Measurements from ENCODE around the gene SCOC. TPM values are rescaled to one million over a fixed set of nuclear protein-coding genes. Genes with fewer than 3 reads are reported as not detected.
A peak's percentile ranks its signal among the peaks of the same experiment; 100 is the strongest.

Gene SCOC
- total RNA-seq, result 9.3 TPM

DNA sequence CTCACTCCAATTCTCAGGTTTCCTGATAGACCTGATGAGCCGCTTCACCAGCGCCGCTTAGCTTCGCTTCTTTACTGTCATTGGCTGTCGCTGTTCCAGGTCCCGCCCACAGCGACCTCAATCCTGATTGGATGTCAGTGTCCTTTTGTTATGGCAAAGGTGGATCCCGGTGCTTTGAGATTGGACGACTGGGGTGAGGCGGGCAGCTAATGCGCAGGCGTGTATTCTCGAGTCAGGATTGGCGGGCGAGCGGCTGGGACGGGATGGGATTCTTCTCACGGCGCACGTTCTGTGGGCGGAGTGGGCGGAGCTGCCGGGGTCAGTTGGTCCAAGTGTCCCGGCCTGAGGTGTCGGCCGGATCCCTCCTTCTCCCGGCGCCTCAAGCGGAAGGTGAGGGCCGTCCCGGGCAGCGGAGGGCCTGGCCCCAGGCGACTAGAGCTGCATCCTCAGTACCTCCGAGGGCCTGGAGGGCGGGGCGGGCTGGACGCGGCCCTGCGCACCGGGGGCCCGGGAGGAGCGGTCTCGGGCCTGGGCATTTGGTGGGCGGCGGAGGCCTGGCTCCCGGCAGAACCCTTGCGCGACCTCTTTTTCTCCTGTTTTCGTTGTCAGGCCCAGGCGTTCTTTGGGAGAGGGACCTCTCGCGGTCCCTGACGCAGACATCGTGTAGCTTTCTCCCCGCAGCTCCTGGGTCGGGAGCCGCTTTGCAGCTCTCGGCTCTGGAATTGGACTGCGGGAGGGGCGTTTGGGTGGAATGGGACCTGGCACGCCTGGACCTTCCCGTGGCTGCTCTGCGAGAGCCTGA, at the start of gene SCOC:
Gene SCOC, plus strand, starts transcription at position 319 of the 802 bp plus-strand sequence. CDS start 5,525 bp downstream, outside the sequence.
- Histone ChIP-seq H3K4me3 (ENCODE audit: low read length) (peak within 1 kb of the TSS; percentile 86), H3K27me3 (ENCODE audit: insufficient read depth, low read length) (no peaks in the 10 kb centered on the region), H3K9me3 (ENCODE audit: low read depth, low read length) (no peaks in the 10 kb centered on the region), H3K4me1 (ENCODE audit: insufficient read depth, low read length) (peaks cover 14% of the 10 kb centered on the region)

DNA sequence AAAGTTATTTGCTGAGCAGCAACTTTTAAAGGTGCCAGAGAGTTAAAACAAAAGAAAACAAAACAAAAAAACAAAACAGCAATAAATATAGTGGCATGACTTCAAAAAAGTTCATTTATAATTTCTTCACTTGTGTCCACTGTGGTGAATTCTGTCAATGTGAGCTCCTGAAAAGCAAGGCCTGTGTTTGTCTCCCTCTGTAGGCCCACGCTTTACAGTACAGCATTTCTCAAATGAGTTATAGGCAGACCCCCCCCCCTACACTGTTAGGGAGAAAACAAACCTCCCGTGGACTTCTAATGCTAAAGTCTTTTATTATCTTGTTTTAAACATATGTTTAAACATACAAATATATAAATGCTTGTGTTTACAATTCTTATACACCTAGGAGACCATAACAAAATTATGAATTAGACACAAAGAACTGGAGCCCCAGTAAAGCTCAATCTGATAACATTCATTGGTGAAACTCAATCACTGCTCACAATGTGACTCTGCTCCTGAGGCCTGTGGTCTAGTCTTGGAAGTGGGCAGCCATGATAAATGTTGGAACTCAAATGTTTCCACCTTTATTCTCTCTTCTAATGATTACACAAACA, 47.0 kb upstream of the SCOC start:
- H3K4me3 ChIP-seq (ENCODE audit: low read length), result no peak overlapping the region
- H3K9me3 ChIP-seq (ENCODE audit: low read depth, low read length), result no peaks in the 10 kb centered on the region
- H3K27me3 ChIP-seq (ENCODE audit: insufficient read depth, low read length), result no peaks in the 10 kb centered on the region
- peaks cover 8% of the 10 kb centered on the region for H3K4me1 ChIP-seq (ENCODE audit: insufficient read depth, low read length)

DNA sequence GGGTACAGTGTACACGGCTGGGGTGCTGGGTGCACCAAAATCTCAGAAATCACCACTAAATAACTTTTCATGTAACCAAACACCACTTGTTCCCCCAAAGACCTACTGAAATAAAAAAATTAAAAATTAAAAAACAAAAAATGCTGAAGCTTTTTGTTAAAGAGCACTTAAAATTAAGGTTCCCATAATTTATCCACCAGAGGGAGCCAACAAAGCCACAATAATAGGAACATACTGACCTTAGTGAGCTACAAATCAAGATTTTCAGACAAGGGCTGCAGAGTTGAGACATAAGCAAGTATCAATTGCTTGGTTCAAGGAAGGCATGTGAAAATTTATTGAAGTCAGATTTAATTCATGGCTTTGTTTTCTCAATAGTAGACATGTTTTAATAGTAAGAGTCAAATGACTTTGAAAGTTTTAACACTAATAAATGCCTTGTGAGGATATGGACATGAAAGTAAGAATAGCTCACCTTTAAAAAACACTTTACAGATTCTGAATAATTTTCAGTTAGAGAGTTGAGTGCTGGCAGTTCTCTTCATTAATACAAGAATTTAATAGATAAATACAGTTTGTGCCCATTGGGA, 43.0 kb upstream of the SCOC start:
- Histone ChIP-seq H3K9me3 (ENCODE audit: low read depth, low read length) (no peaks in the 10 kb centered on the region), H3K4me1 (ENCODE audit: insufficient read depth, low read length) (peaks cover 10% of the 10 kb centered on the region), H3K4me3 (ENCODE audit: low read length) (no peak overlapping the region), H3K27me3 (ENCODE audit: insufficient read depth, low read length) (no peaks in the 10 kb centered on the region)

DNA sequence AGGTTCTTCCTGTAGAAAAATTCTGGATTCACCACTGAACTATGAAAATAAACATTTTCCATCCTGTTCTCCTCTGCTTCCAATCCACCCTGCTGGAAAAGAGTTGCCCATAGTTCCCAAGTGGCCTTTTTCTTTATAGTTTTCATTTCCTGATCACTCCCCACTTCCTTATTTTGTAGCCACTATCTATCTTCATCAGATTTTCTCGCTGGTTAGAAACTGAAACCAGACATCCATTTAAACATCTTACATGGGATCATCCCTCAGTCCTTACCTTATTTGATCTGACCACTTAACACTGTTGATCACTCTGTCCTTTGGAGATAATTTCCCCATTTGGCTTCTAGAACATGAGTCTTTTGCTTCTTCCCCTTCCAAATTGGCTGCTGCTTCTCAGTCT, 42.2 kb upstream of the SCOC start:
- no peaks in the 10 kb centered on the region for H3K27me3 ChIP-seq (ENCODE audit: insufficient read depth, low read length)
- H3K4me1 ChIP-seq (ENCODE audit: insufficient read depth, low read length), result peaks cover 10% of the 10 kb centered on the region
- no peaks in the 10 kb centered on the region for H3K9me3 ChIP-seq (ENCODE audit: low read depth, low read length)
- H3K4me3 ChIP-seq (ENCODE audit: low read length), result no peak overlapping the region

DNA sequence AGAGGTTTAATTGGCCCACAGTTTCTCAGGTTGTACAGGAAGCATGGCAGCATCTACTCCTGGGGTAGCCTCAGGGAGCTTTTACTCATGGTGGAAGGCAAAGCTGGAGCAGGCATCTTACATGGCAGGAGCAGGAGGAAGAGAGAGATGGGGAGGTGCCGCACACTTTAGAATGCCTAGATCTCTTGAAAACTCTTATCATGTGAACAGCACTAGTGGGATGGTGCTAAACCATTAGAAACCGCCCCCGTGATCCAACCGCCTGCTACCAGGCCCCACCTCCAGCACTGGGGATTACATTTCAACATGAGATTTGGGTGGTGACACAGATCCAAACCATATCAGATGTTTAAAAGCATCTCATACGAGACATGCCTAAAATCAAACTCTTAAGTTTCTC, 41.6 kb upstream of the SCOC start:
- Histone ChIP-seq H3K9me3 (ENCODE audit: low read depth, low read length) (no peaks in the 10 kb centered on the region), H3K4me1 (ENCODE audit: insufficient read depth, low read length) (peaks cover 10% of the 10 kb centered on the region), H3K4me3 (ENCODE audit: low read length) (no peak overlapping the region), H3K27me3 (ENCODE audit: insufficient read depth, low read length) (no peaks in the 10 kb centered on the region)

DNA sequence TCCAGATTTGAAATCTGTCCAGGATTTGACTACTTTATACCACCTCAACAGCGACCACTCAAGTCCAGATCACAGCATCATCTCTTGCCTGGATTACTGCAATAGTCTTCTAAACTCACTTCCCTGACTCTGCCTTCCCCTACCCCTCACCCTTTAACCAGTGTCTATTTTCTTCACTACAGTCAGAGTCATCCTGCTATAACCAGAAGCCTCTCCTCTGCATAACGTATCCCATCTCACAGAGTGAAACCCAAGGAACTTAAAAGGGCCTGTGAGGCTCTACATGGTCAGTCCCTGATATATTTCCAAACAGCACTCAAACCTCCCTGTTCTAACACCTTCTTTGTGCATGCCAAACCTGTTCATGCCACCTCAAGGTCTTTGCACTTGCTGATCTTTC, 40.7 kb upstream of the SCOC start:
- Histone ChIP-seq H3K4me1 (ENCODE audit: insufficient read depth, low read length) (peaks cover 10% of the 10 kb centered on the region), H3K27me3 (ENCODE audit: insufficient read depth, low read length) (no peaks in the 10 kb centered on the region), H3K9me3 (ENCODE audit: low read depth, low read length) (no peaks in the 10 kb centered on the region), H3K4me3 (ENCODE audit: low read length) (no peak overlapping the region)

DNA sequence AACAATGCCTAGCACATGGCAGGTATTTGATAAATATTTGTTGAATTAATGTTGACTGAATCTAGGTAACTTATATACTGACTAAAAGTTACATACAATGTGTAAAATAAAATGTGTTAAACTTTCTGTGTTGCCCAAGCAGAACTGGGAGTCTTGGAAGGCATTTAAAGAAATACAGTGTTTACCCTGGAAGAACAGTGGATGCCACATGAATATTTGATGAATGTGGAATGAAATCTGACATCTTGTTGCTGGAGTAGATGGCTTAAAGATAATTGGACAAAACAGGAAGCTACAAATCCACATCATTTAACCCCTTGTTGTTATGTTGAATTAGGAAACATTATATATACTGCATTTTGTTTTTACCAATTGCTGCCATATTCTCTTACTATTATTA, 39.9 kb upstream of the SCOC start:
- no peaks in the 10 kb centered on the region for H3K27me3 ChIP-seq (ENCODE audit: insufficient read depth, low read length)
- H3K4me3 ChIP-seq (ENCODE audit: low read length), result no peak overlapping the region
- no peaks in the 10 kb centered on the region for H3K9me3 ChIP-seq (ENCODE audit: low read depth, low read length)
- peaks cover 10% of the 10 kb centered on the region for H3K4me1 ChIP-seq (ENCODE audit: insufficient read depth, low read length)

DNA sequence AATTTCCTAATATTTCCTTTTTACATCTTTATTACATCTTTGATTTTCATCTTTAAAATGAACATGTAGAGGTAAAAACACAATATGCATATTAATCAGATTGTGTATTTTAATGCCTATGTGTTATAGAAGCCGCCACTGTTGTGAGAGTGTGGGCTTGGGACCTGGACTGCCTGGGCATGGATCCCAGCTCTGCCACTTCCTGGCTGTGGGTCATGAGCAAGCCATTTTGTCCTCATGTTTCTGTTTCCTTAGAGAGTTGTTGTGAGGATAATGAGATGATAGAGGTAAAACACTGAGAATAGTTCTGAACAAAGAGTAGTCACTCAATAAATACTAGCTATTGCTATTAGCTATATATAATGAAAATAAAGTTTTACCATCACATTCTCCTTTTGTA, 38.4 kb upstream of the SCOC start:
- no peaks in the 10 kb centered on the region for H3K27me3 ChIP-seq (ENCODE audit: insufficient read depth, low read length)
- peaks cover 10% of the 10 kb centered on the region for H3K4me1 ChIP-seq (ENCODE audit: insufficient read depth, low read length)
- H3K4me3 ChIP-seq (ENCODE audit: low read length), result no peak overlapping the region
- no peaks in the 10 kb centered on the region for H3K9me3 ChIP-seq (ENCODE audit: low read depth, low read length)

DNA sequence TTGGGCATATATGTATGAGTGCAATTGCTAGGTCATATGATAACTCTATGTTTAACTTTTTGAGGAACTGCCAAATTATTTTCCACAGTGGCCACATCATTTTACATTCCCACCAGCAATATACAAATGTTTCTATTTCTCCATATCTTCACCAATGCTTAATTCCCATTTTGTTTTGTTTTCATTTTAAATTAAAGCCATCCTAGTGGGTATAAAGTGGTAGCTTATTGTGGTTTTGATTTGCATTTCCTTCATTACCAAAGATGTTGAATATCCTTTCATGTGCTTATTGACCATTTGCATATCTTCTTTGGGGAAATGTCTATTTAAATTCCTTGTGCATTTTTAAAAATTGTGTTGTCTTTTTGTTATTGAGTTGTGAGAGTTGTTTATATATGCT, 36.7 kb upstream of the SCOC start:
- H3K27me3 ChIP-seq (ENCODE audit: insufficient read depth, low read length), result no peaks in the 10 kb centered on the region
- no peaks in the 10 kb centered on the region for H3K9me3 ChIP-seq (ENCODE audit: low read depth, low read length)
- H3K4me1 ChIP-seq (ENCODE audit: insufficient read depth, low read length), result no peaks in the 10 kb centered on the region
- H3K4me3 ChIP-seq (ENCODE audit: low read length), result no peak overlapping the region

DNA sequence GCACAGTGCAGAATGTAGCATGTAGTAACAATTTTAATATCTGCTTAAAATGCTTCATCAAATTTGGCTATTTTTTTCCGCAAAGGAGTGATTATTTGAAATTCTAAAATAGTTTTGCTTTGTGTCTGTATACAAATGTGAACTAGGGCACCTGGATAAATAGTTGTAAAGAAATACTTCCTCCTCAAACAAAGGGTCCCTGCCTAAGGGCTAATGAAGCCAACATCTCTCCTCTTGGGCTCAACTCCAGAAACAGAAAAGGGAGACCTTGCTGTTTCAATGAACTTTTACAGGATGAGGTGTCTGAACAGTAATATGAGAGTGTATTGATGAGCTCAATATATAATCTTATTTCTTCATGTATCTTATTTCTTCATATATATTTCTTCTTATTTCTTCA, 30.8 kb upstream of the SCOC start:
- Histone ChIP-seq H3K9me3 (ENCODE audit: low read depth, low read length) (no peaks in the 10 kb centered on the region), H3K4me1 (ENCODE audit: insufficient read depth, low read length) (no peaks in the 10 kb centered on the region), H3K4me3 (ENCODE audit: low read length) (no peak overlapping the region), H3K27me3 (ENCODE audit: insufficient read depth, low read length) (peaks cover 4% of the 10 kb centered on the region)

DNA sequence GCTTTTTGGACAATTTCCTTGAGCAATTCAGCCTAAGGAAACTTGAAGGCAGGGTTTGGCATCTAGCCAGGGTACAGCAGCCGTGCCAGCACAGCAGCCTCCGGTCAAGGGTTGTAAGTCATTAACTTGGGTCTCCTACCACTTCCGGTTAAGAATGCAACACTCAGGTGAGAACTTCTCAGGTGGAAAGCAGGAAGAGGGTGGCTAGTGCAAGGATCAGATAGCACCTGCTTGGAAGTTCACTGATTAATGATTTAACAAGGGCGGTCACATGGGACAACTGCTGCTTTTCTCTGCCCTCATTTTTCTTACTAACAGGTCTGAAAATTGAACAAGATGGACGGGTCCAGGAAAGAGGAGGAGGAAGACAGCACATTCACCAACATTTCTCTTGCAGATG, 30.1 kb upstream of the SCOC start:
- H3K9me3 ChIP-seq (ENCODE audit: low read depth, low read length), result no peaks in the 10 kb centered on the region
- no peak overlapping the region for H3K4me3 ChIP-seq (ENCODE audit: low read length)
- no peaks in the 10 kb centered on the region for H3K4me1 ChIP-seq (ENCODE audit: insufficient read depth, low read length)
- peaks cover 4% of the 10 kb centered on the region for H3K27me3 ChIP-seq (ENCODE audit: insufficient read depth, low read length)

DNA sequence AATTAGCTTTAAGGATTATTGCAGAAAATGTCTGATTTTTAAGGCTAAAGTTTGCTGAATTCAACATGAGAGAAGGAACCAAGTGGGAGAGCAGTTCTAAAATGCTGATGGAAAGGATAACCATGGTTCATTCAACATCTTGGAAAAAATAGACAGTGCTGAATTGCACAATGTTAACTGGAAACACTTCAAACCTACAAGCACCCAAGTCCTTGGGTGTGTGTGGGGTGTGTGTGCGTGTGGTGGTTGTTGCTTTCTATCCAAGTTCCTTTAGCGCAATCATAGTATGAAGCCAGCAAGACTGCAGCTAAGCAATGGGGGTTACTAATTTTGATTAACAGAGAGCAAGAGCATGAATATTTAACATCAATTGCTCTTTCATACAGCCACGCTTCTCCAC, 29.3 kb upstream of the SCOC start:
- no peaks in the 10 kb centered on the region for H3K9me3 ChIP-seq (ENCODE audit: low read depth, low read length)
- no peak overlapping the region for H3K4me3 ChIP-seq (ENCODE audit: low read length)
- H3K27me3 ChIP-seq (ENCODE audit: insufficient read depth, low read length), result peaks cover 4% of the 10 kb centered on the region
- H3K4me1 ChIP-seq (ENCODE audit: insufficient read depth, low read length), result no peaks in the 10 kb centered on the region

DNA sequence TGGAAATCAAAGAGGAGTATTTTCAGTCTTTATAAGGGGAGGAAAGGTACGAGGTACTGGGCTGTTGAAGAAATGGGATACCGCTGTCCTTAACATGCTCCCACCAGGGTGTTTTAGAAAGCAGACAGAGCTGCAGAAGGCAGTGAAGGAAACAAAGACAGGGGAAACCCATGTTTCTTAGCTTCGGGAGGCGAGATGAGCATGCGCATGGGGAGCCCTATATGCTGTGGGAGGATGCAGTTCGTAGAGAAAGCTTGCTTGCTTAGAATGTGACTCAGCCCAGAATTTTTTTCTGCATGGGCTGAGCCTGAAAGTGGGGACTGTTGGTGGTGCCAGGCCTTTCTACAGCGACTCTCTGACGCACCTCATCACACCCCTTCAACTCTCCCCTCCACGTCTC, 28.8 kb upstream of the SCOC start:
- Histone ChIP-seq H3K9me3 (ENCODE audit: low read depth, low read length) (no peaks in the 10 kb centered on the region), H3K4me1 (ENCODE audit: insufficient read depth, low read length) (no peaks in the 10 kb centered on the region), H3K4me3 (ENCODE audit: low read length) (no peak overlapping the region), H3K27me3 (ENCODE audit: insufficient read depth, low read length) (peaks cover 4% of the 10 kb centered on the region)

DNA sequence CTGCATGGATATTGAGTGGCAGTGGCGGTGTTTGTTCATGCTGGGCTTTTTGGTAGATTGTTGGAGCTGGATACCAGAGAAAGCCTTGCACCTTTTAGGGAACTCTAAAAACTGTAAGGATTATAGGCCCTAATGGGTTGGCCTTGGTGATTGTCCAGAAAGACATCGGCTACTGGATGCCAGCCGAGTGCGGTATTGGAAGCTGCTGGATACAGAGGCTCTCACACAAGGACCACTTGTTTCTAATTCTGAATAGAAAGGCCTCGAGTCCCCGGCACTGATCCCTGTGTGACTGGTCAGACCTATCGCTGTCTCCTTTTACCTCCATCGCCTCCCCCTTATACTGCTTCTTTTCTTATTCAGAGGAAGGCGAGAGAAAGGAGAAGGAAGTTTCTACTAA, 27.3 kb upstream of the SCOC start:
- Histone ChIP-seq H3K4me1 (ENCODE audit: insufficient read depth, low read length) (no peaks in the 10 kb centered on the region), H3K4me3 (ENCODE audit: low read length) (no peak overlapping the region), H3K27me3 (ENCODE audit: insufficient read depth, low read length) (peaks cover 4% of the 10 kb centered on the region), H3K9me3 (ENCODE audit: low read depth, low read length) (no peaks in the 10 kb centered on the region)

DNA sequence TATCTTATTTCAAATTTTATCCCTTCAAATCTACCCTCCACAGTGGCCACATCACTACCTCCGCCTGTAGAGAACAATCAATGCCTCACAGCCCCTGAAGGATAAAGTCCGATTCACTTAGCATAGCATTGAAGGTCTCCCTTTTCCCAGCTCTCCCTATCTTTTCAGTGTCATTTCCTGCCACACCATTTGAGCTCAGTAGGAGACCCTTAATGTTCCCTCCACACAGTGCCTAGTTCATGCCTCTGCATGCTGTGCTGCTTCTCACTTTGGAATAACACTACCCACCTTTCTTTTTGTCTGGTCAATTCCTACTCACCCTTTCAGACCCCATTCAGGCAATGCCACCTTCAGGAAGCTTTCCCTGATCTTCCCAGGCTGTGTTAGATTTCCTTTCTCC, 23.6 kb upstream of the SCOC start:
- no peaks in the 10 kb centered on the region for H3K9me3 ChIP-seq (ENCODE audit: low read depth, low read length)
- H3K4me1 ChIP-seq (ENCODE audit: insufficient read depth, low read length), result peaks cover 4% of the 10 kb centered on the region
- no peak overlapping the region for H3K4me3 ChIP-seq (ENCODE audit: low read length)
- H3K27me3 ChIP-seq (ENCODE audit: insufficient read depth, low read length), result no peaks in the 10 kb centered on the region

All from mononuclear cell (primary cell).